Progenitor cell of endocrine pancreas (in vitro differentiated cells): ENCODE measurements around the gene TRIM72. TPM values are rescaled to one million over a fixed set of nuclear protein-coding genes. Genes with fewer than 3 reads are reported as not detected.
"Not testable (repeated sequence)": the region's sequence is repeated elsewhere in the genome, so short reads cannot be mapped to it uniquely, and the experiment has no call there.

Experiments used
- DNase-seq: peaks from one replicate; pipeline ENCODE4 v3.0.0; 2021; ENCODE audit warnings: low spot score; ENCODE audit not compliant: unreplicated experiment
- H3K27ac Mint-ChIP-seq: 2 replicates; pipeline ENCODE4 v1.8.0; 2021; ENCODE audit warnings: mild to moderate bottlenecking, moderate library complexity, mixed read lengths
- H3K27me3 Mint-ChIP-seq: 2 replicates; pipeline ENCODE4 v1.8.0; 2021; ENCODE audit warnings: mixed read lengths
- H3K36me3 Mint-ChIP-seq: 2 replicates; pipeline ENCODE4 v1.8.0; 2022; ENCODE audit warnings: mixed read lengths; ENCODE audit not compliant: insufficient read depth
- H3K4me1 Mint-ChIP-seq: 2 replicates; pipeline ENCODE4 v1.8.0; 2021; ENCODE audit warnings: low read depth, mixed read lengths
- H3K4me3 Mint-ChIP-seq: 2 replicates; pipeline ENCODE4 v1.8.0; 2021; ENCODE audit warnings: low read depth, mild to moderate bottlenecking, moderate library complexity, mixed read lengths
- H3K9me3 Mint-ChIP-seq: 2 replicates; pipeline ENCODE4 v1.8.0; 2021; ENCODE audit warnings: low read depth, mixed read lengths
- CTCF ChIP-seq: fragments of 200-600 bp; sonication (generic); IDR thresholded peaks from one replicate; pipeline ENCODE4 v1.5.0; 2021; ENCODE audit warnings: antibody characterized with exemption, mild to moderate bottlenecking; ENCODE audit not compliant: unreplicated experiment
- long read RNA-seq: library from polyadenylated mRNA; unstranded; transcript quantifications from one replicate; pipeline ENCODE4 v2.0.0, GENCODE V29; 2020
- total RNA-seq: library from RNA; stranded (reverse); gene quantifications from 2 replicates; pipeline ENCODE4 v1.2.1, GENCODE V29; 2021

The TRIM72 gene
- total RNA-seq = 0.14 TPM in 1 of 2 replicates, not detected in the other
- long read RNA-seq = 0 reads

GRCh38 chr16:31213877-31214707, at the start of gene TRIM72:
TSS of gene TRIM72 (plus strand) at chr16:31214119. CDS start at chr16:31214739, 620 bp downstream.
- Mint-ChIP-seq H3K4me1 (peaks cover 14% of the 10 kb centered on the region), H3K4me3 (peak within 1 kb of the TSS; percentile 57), H3K36me3 (no peaks in the 10 kb centered on the region), H3K9me3 (no peaks in the 10 kb centered on the region), H3K27me3 (peaks cover 65% of the 10 kb centered on the region), H3K27ac (no peak within 1 kb of the TSS)
- no peak for DNase-seq
- TF ChIP-seq CTCF = no peak

GRCh38 chr16:31167315-31167714, 46.6 kb upstream of the TRIM72 start:
- Mint-ChIP-seq H3K27ac (no peak overlapping the region), H3K27me3 (no peaks in the 10 kb centered on the region), H3K4me3 (no peak overlapping the region), H3K9me3 (no peaks in the 10 kb centered on the region), H3K4me1 (peaks cover 4% of the 10 kb centered on the region), H3K36me3 (no peaks in the 10 kb centered on the region)
- no peak for DNase-seq
- TF ChIP-seq CTCF = no peak

- Mint-ChIP-seq H3K4me1 (peaks cover 4% of the 10 kb centered on the region), H3K4me3 (no peak overlapping the region), H3K27ac (no peak overlapping the region), H3K27me3 (no peaks in the 10 kb centered on the region), H3K9me3 (no peaks in the 10 kb centered on the region), H3K36me3 (no peaks in the 10 kb centered on the region)
- no peak for DNase-seq
- no peak for TF ChIP-seq CTCF
Observed at GRCh38 chr16:31168848-31169247, 45.1 kb upstream of the TRIM72 start.

GRCh38 chr16:31170048-31170447, 43.9 kb upstream of the TRIM72 start:
- H3K36me3 Mint-ChIP-seq, H3K4me1 Mint-ChIP-seq, DNase-seq, H3K27me3 Mint-ChIP-seq, H3K4me3 Mint-ChIP-seq, H3K9me3 Mint-ChIP-seq: not testable (repeated sequence)
- H3K27ac Mint-ChIP-seq = peak overlapping the region; percentile 65

GRCh38 chr16:31177136-31177535, 36.8 kb upstream of the TRIM72 start:
- Mint-ChIP-seq H3K27ac (no peak overlapping the region), H3K4me3 (no peak overlapping the region), H3K9me3 (no peaks in the 10 kb centered on the region), H3K4me1 (peaks cover 10% of the 10 kb centered on the region), H3K36me3 (peaks cover 2% of the 10 kb centered on the region), H3K27me3 (no peaks in the 10 kb centered on the region)
- DNase-seq = no peak
- no peak for TF ChIP-seq CTCF
